ENCODE data around the gene STRIP1. TPM values are rescaled to one million over a fixed set of nuclear protein-coding genes. Genes with fewer than 3 reads are reported as not detected.

STRIP1 gene
- polyA plus RNA-seq, 1 donor, result 57.4 TPM

DNA sequence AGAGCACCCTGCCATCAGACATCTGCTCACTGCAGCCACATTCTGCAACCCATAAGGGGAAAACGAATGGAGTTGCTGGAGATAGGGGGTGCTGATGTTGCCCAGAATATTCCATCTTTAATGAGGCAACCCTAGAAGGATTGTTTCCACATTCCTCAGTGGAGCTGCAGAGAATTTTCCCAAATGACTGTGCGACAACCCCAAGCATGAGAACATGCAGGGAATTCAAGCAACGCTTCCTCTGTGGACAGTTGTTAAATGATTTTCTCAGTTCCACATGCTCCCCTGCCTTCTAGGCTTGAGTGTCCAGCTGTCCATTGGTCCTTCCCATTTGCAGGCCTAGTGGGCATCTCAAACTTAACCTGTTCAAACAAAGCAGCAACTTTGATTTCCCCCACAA is 57.4 kb downstream of the STRIP1 start:
- DNase-seq, result no peak

DNA sequence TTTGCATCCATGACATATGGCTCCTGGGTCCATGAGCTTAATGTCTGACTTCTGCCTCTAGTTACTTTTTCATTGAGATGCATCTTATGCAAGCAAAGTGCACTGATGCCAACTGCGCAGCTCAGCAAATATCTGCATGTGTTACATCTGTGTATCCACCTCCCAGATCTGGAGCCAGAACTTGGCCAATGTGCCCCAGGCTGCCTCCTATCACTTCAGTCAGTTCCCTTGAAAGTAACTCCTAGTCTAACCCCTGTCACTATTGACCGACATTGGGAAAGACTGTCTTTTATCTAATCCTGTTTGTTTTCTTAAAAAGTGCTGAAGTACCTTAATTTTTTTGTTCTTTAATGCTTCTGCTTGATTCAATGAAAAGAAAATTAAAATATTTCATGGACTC is 58.6 kb downstream of the STRIP1 start:
- no peak for DNase-seq

GRCh38 chr1:110094931-110095654 is 60.7 kb downstream of the STRIP1 start:
- DNase-seq, result no peak

GRCh38 chr1:110097507-110098221 is 63.2 kb downstream of the STRIP1 start:
- no peak for DNase-seq

DNA sequence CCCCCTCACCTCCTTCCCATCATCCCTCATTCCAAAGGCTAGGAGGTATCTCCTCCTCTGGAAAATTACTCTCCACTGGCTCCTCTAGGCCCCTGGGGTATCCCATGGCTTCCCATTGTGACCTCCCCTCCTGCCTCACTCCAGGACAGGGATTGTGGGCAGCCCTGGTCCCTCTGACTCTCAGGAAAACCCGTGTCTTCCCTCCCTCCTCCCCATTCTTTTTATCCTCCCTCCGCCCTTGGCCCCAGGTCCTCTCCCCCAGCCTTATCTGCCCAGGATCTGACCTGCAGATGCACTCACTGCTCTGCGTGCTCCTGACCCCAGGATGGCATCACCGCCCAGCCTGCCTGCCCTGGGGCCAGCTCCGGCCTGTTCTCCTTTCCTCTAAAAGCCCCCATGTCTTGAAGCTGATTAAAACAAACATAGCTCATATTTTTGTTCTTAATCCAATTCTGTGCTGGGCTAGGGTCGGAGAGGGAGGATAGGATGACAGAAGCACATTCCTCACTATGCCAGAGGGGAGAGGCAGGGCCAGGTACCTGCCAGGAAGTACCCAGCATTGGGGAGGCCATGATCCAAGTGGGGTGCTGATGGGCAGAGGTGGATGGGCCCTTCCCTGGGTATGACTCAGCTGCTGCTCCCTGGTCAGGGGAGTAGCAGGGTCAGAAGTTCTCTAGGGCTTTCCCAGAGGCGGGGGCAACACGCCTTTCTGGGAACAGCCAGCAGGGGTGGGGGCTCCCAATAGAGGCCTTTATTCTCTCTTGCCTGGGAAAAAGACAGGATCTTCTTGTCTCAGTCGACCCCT is 64.0 kb downstream of the STRIP1 start:
- DNase-seq, result no peak

DNA sequence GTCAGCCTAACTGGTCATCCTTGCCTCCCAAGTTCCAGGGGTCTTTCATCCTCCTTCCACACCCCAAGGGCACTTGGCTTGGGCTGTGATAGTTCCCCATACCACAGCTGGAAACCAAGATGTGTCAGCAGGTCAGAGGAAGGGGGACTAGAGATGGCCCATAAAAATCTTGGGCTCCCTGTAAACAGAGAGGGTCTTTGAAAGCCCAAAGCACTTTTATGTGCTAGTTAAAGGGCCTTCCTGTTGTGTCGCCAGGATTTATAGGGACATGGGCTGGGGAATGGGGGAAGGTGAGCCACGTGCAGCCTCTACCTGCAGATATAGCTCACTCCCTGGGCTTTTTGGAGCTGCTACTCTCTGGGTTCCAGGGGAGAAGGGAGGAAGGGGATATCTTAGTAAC is 65.9 kb downstream of the STRIP1 start:
- no peak for DNase-seq

GRCh38 chr1:110102081-110102480 is 67.7 kb downstream of the STRIP1 start:
- no peak for DNase-seq

Other genes with a start within 250 kb of the STRIP1 start
- 7.1 TPM for gene CSF1, start 123.8 kb upstream of the STRIP1 start, polyA plus RNA-seq (ENCODE audit: insufficient read length)
- gene AHCYL1, start 49.9 kb upstream of the STRIP1 start, polyA plus RNA-seq (ENCODE audit: insufficient read length), result 129 TPM
- not detected for gene ALX3, start 36.0 kb downstream of the STRIP1 start, polyA plus RNA-seq (ENCODE audit: insufficient read length)
- not detected for gene UBL4B, start 77.8 kb downstream of the STRIP1 start, polyA plus RNA-seq (ENCODE audit: insufficient read length)
- gene SLC6A17, start 115.9 kb downstream of the STRIP1 start, polyA plus RNA-seq (ENCODE audit: insufficient read length), result 0.70 TPM
- gene KCNC4, start 175.7 kb downstream of the STRIP1 start, polyA plus RNA-seq (ENCODE audit: insufficient read length), result 6.7 TPM

All from left kidney (tissue), 2 donors.